Endothelial cell of umbilical vein (primary cell): ENCODE results near the gene PIK3C2G.

Experiments used
- CTCF ChIP-seq, 2 donors: IDR thresholded peaks; 1 replicate in 1 of 2; 2 replicates in 1 of 2; pipeline ENCODE4 v1.5.1; 2011; ENCODE audit warnings: low read length in 2 of 2, mild to moderate bottlenecking in 2 of 2, moderate library complexity in 2 of 2, control low read depth in 1 of 2, inconsistent platforms in 1 of 2, low read depth in 1 of 2; ENCODE audit not compliant: insufficient read depth in 1 of 2; ENCODE audit errors: extremely low read depth in 1 of 2
- EZH2 ChIP-seq: IDR thresholded peaks from 2 replicates; pipeline ENCODE4 v1.6.1; 2012; ENCODE audit warnings: borderline replicate concordance, low read depth, mild to moderate bottlenecking, moderate library complexity, low read length, inconsistent platforms; ENCODE audit not compliant: severe bottlenecking
- MYC ChIP-seq: IDR thresholded peaks from one replicate; pipeline ENCODE4 v1.6.1; 2011; ENCODE audit warnings: mild to moderate bottlenecking, low read depth, low read length
- POLR2A ChIP-seq: IDR thresholded peaks from 2 replicates; pipeline ENCODE4 v1.6.1; 2012; ENCODE audit warnings: low read depth, mild to moderate bottlenecking, control low read depth, low read length
- POLR2AphosphoS5 ChIP-seq: IDR thresholded peaks from 2 replicates; pipeline ENCODE4 v1.6.1; 2012; ENCODE audit warnings: low read depth, mild to moderate bottlenecking, control low read depth, low read length, moderate library complexity; ENCODE audit not compliant: insufficient read depth

- TF ChIP-seq POLR2A (no peak), EZH2 (no peak), CTCF (IDR thresholded peaks at IDR 0.05; ENCODE audit: extremely low read depth in 1 of 2, insufficient read depth in 1 of 2, low read depth in 1 of 2, low read length in 2 of 2) (no peak), MYC (no peak), POLR2AphosphoS5 (no peak)
These were observed 207.1 kb downstream of the PIK3C2G start for GRCh38 chr12:18468246-18469075.
